ENCODE data around the gene CTAGE1. TPM values are rescaled to one million over a fixed set of nuclear protein-coding genes. Genes with fewer than 3 reads are reported as not detected.

Gene CTAGE1
- polyA plus RNA-seq, 1 of the 3 experiments (the other 2 are of a cell fraction), result 0.07 TPM

DNA sequence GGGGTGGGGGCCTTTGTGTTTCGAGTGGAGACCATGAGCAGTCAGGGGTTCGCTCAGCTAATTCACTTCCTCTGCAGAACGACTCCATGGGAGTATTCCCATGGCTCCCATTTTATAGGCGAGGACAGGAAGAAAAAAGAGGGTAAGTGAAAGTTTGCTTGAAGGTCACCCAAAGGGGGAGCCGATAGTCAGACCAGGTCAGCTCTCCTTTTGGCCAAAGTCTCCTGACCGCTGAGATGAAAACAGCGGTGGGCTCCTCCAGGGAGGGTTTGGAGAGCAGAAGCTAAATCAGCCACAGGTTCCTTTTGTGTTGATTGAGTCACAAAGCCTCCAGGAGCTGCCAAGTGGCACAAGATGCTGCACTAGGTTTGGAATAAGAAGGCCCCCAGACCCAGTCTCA lies 34.1 kb upstream of the CTAGE1 start:
- H3K36me3 ChIP-seq (replicated peaks in 1 of 2; ENCODE audit: control insufficient read depth in 1 of 2, insufficient read depth in 2 of 2, low read length in 1 of 2), result no peaks in the 10 kb centered on the region
- no peaks in the 10 kb centered on the region for H3K9me2 ChIP-seq
- no peak overlapping the region for H3K4me2 ChIP-seq
- ChIA-PET CTCF (no interaction called here), POLR2A (no interaction called here)
- H3K79me2 ChIP-seq (ENCODE audit: insufficient read depth), result no peaks in the 10 kb centered on the region
- no peak overlapping the region for H3K4me3 ChIP-seq (ENCODE audit: low read depth in 2 of 2, low read length in 1 of 2)
- no peak overlapping the region for H3K27ac ChIP-seq (ENCODE audit: low read depth in 2 of 2, low read length in 1 of 2)
- TF ChIP-seq NRF1 (IDR thresholded peaks at IDR 0.05; ENCODE audit: low read depth, low read length) (no peak), REST (IDR thresholded peaks at IDR 0.05; ENCODE audit: low read depth, low read length) (no peak), SIN3A (IDR thresholded peaks at IDR 0.05; ENCODE audit: borderline replicate concordance, low read depth, low read length) (no peak), FOSL2 (IDR thresholded peaks at IDR 0.05; ENCODE audit: borderline replicate concordance, low read depth) (no peak), SMC3 (IDR thresholded peaks at IDR 0.05; ENCODE audit: low read depth, low read length) (no peak), CHD2 (IDR thresholded peaks at IDR 0.05; ENCODE audit: low read length, partially characterized antibody) (no peak), CTCF (IDR thresholded peaks at IDR 0.05) (no peak), RFX5 (IDR thresholded peaks at IDR 0.05; ENCODE audit: low read length) (no peak), MXI1 (IDR thresholded peaks at IDR 0.05; ENCODE audit: low read depth, low read length) (no peak), EZH2phosphoT487 (IDR thresholded peaks at IDR 0.05; ENCODE audit: borderline replicate concordance, low read depth) (no peak), EP300 (IDR thresholded peaks at IDR 0.05; ENCODE audit: borderline replicate concordance in 1 of 2, low read depth in 1 of 2, low read length in 1 of 2) (no peak), RXRA (IDR thresholded peaks at IDR 0.05; ENCODE audit: borderline replicate concordance, low read depth) (no peak), USF1 (IDR thresholded peaks at IDR 0.05; ENCODE audit: borderline replicate concordance, low read depth) (no peak), FOXJ3 (CRISPR knock-in tag; IDR thresholded peaks at IDR 0.05) (no peak), MEF2A (IDR thresholded peaks at IDR 0.05; ENCODE audit: borderline replicate concordance, low read depth) (no peak), ZBTB33 (IDR thresholded peaks at IDR 0.05; ENCODE audit: borderline replicate concordance, low read depth) (no peak), RAD21 (IDR thresholded peaks at IDR 0.05; ENCODE audit: low read length) (no peak), GATA2 (CRISPR knock-in tag; IDR thresholded peaks at IDR 0.05) (no peak)
- TF ChIP-seq, protein P1, sequence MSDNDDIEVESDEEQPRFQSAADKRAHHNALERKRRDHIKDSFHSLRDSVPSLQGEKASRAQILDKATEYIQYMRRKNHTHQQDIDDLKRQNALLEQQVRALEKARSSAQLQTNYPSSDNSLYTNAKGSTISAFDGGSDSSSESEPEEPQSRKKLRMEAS (IDR thresholded peaks at IDR 0.05; ENCODE audit: low read depth), result no peak
- TF ChIP-seq, protein P2, sequence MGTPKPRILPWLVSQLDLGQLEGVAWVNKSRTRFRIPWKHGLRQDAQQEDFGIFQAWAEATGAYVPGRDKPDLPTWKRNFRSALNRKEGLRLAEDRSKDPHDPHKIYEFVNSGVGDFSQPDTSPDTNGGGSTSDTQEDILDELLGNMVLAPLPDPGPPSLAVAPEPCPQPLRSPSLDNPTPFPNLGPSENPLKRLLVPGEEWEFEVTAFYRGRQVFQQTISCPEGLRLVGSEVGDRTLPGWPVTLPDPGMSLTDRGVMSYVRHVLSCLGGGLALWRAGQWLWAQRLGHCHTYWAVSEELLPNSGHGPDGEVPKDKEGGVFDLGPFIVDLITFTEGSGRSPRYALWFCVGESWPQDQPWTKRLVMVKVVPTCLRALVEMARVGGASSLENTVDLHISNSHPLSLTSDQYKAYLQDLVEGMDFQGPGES (IDR thresholded peaks at IDR 0.05; ENCODE audit: low read depth, low read length), result no peak
- H3F3A ChIP-seq (replicated peaks; ENCODE audit: insufficient read depth), result no peaks in the 10 kb centered on the region
- no peaks in the 10 kb centered on the region for H3K4me1 ChIP-seq (ENCODE audit: control insufficient read depth in 1 of 2, insufficient read depth in 2 of 2, low read depth in 1 of 2, low read length in 1 of 2)
- 31% methylated on average over 6 of the region's 7 CpGs for WGBS (ENCODE audit: low lambda C conversion rate)
- no peaks in the 10 kb centered on the region for H3K9me3 ChIP-seq
- H3K27me3 ChIP-seq (ENCODE audit: insufficient read depth), result peaks cover 31% of the 10 kb centered on the region; the same call in 1 of the 2 replicates
- H2AFZ ChIP-seq (ENCODE audit: low read depth), result no peak overlapping the region
- DNase-seq, result no peak
- no peaks in the 10 kb centered on the region for H4K20me1 ChIP-seq (ENCODE audit: insufficient read depth)
- H3K9ac ChIP-seq, result no peak overlapping the region
